Measurements from ENCODE around the gene ZBTB45. TPM values are rescaled to one million over a fixed set of nuclear protein-coding genes. Genes with fewer than 3 reads are reported as not detected.

ZBTB45 gene
- total and polyA plus RNA-seq, 2 donors = 2.8 to 7.2 TPM

GRCh38 chr19:58555920-58556621, 36.5 kb upstream of the ZBTB45 start:
- WGBS = 97% methylated on average over 16 of the region's 16 CpGs
- peak overlapping the region in 1 of 2 donors; percentile 99 for H3K27ac ChIP-seq (ENCODE audit: low read depth in 1 of 2, low read length in 1 of 2)
- DNase-seq (ENCODE audit: low read depth in 6 of 9, low spot score in 9 of 9) = no peak
- H3K4me1 ChIP-seq (ENCODE audit: control insufficient read depth in 2 of 2, insufficient read depth in 2 of 2, low read length in 2 of 2) = peaks cover 32 to 47% of the 10 kb centered on the region in 2 donors
- no peak overlapping the region for H3K4me3 ChIP-seq (ENCODE audit: low read length in 2 of 2)
- H3K27me3 ChIP-seq (ENCODE audit: control insufficient read depth in 2 of 2, insufficient read depth in 1 of 2, low read length in 1 of 2) = peaks cover 0 to 6% of the 10 kb centered on the region in 2 donors
- no peaks in the 10 kb centered on the region for H3K9me3 ChIP-seq (ENCODE audit: control insufficient read depth in 2 of 2, insufficient read depth in 1 of 2, low read length in 1 of 2)
- peaks cover 33 to 43% of the 10 kb centered on the region in 2 donors for H3K36me3 ChIP-seq (ENCODE audit: control insufficient read depth in 2 of 2, insufficient read depth in 2 of 2, low read length in 1 of 2)

- 63% methylated on average over 4 of the region's 4 CpGs for WGBS
- DNase-seq (ENCODE audit: low read depth in 6 of 9, low spot score in 9 of 9) = no peak
- Histone ChIP-seq H3K27me3 (ENCODE audit: control insufficient read depth in 2 of 2, insufficient read depth in 1 of 2, low read length in 1 of 2) (peaks cover 0 to 2% of the 10 kb centered on the region in 2 donors), H3K4me1 (ENCODE audit: control insufficient read depth in 2 of 2, insufficient read depth in 2 of 2, low read length in 2 of 2) (peaks cover 32 to 47% of the 10 kb centered on the region in 2 donors), H3K4me3 (ENCODE audit: low read length in 2 of 2) (peak overlapping the region; percentile 90 to 98), H3K36me3 (ENCODE audit: control insufficient read depth in 2 of 2, insufficient read depth in 2 of 2, low read length in 1 of 2) (peaks cover 40 to 50% of the 10 kb centered on the region in 2 donors), H3K9me3 (ENCODE audit: control insufficient read depth in 2 of 2, insufficient read depth in 1 of 2, low read length in 1 of 2) (no peaks in the 10 kb centered on the region), H3K27ac (ENCODE audit: low read depth in 1 of 2, low read length in 1 of 2) (peak overlapping the region; percentile 99)
Measured at GRCh38 chr19:58555369-58555885, 35.8 kb upstream of the ZBTB45 start.

- peak; percentile 82 to 97 (median 94) for DNase-seq (ENCODE audit: low read depth in 6 of 9, low spot score in 9 of 9)
- Histone ChIP-seq H3K27ac (ENCODE audit: low read depth in 1 of 2, low read length in 1 of 2) (peak within 1 kb of the TSS; percentile 99), H3K27me3 (ENCODE audit: control insufficient read depth in 2 of 2, insufficient read depth in 1 of 2, low read length in 1 of 2) (no peaks in the 10 kb centered on the region), H3K36me3 (ENCODE audit: control insufficient read depth in 2 of 2, insufficient read depth in 2 of 2, low read length in 1 of 2) (peaks cover 47 to 57% of the 10 kb centered on the region in 2 donors), H3K4me3 (ENCODE audit: low read length in 2 of 2) (peak within 1 kb of the TSS; percentile 90 to 98), H3K9me3 (ENCODE audit: control insufficient read depth in 2 of 2, insufficient read depth in 1 of 2, low read length in 1 of 2) (no peaks in the 10 kb centered on the region), H3K4me1 (ENCODE audit: control insufficient read depth in 2 of 2, insufficient read depth in 2 of 2, low read length in 2 of 2) (peaks cover 27 to 43% of the 10 kb centered on the region in 2 donors)
- WGBS = 1% methylated on average over 69 of the region's 69 CpGs
Measured at GRCh38 chr19:58554494-58555368, 35.1 kb upstream of the ZBTB45 start, which contains the start of gene CHMP2A. TSS of gene CHMP2A (minus strand) at chr19:58555105. CDS start at chr19:58554212, 893 bp downstream.

- Histone ChIP-seq H3K4me1 (ENCODE audit: control insufficient read depth in 2 of 2, insufficient read depth in 2 of 2, low read length in 2 of 2) (peaks cover 25 to 38% of the 10 kb centered on the region in 2 donors), H3K27me3 (ENCODE audit: control insufficient read depth in 2 of 2, insufficient read depth in 1 of 2, low read length in 1 of 2) (no peaks in the 10 kb centered on the region), H3K36me3 (ENCODE audit: control insufficient read depth in 2 of 2, insufficient read depth in 2 of 2, low read length in 1 of 2) (peaks cover 55 to 64% of the 10 kb centered on the region in 2 donors), H3K4me3 (ENCODE audit: low read length in 2 of 2) (peak overlapping the region; percentile 90 to 98), H3K9me3 (ENCODE audit: control insufficient read depth in 2 of 2, insufficient read depth in 1 of 2, low read length in 1 of 2) (no peaks in the 10 kb centered on the region), H3K27ac (ENCODE audit: low read depth in 1 of 2, low read length in 1 of 2) (peak overlapping the region; percentile 98 to 99)
- DNase-seq (ENCODE audit: low read depth in 6 of 9, low spot score in 9 of 9) = no peak
- 62% methylated on average over 18 of the region's 18 CpGs for WGBS
Measured at GRCh38 chr19:58553799-58554493, 34.3 kb upstream of the ZBTB45 start.

- Histone ChIP-seq H3K4me1 (ENCODE audit: control insufficient read depth in 2 of 2, insufficient read depth in 2 of 2, low read length in 2 of 2) (peaks cover 24 to 34% of the 10 kb centered on the region in 2 donors), H3K27me3 (ENCODE audit: control insufficient read depth in 2 of 2, insufficient read depth in 1 of 2, low read length in 1 of 2) (no peaks in the 10 kb centered on the region), H3K9me3 (ENCODE audit: control insufficient read depth in 2 of 2, insufficient read depth in 1 of 2, low read length in 1 of 2) (no peaks in the 10 kb centered on the region), H3K4me3 (ENCODE audit: low read length in 2 of 2) (no peak overlapping the region), H3K27ac (ENCODE audit: low read depth in 1 of 2, low read length in 1 of 2) (no peak overlapping the region), H3K36me3 (ENCODE audit: control insufficient read depth in 2 of 2, insufficient read depth in 2 of 2, low read length in 1 of 2) (peaks cover 67 to 77% of the 10 kb centered on the region in 2 donors)
- WGBS = 97% methylated on average over 2 of the region's 2 CpGs
- DNase-seq (ENCODE audit: low read depth in 6 of 9, low spot score in 9 of 9) = no peak
Measured at GRCh38 chr19:58552655-58553054, 33.0 kb upstream of the ZBTB45 start.

GRCh38 chr19:58551577-58552471, 32.2 kb upstream of the ZBTB45 start:
- Histone ChIP-seq H3K27ac (ENCODE audit: low read depth in 1 of 2, low read length in 1 of 2) (no peak overlapping the region), H3K27me3 (ENCODE audit: control insufficient read depth in 2 of 2, insufficient read depth in 1 of 2, low read length in 1 of 2) (no peaks in the 10 kb centered on the region), H3K4me1 (ENCODE audit: control insufficient read depth in 2 of 2, insufficient read depth in 2 of 2, low read length in 2 of 2) (peaks cover 16 to 28% of the 10 kb centered on the region in 2 donors), H3K9me3 (ENCODE audit: control insufficient read depth in 2 of 2, insufficient read depth in 1 of 2, low read length in 1 of 2) (no peaks in the 10 kb centered on the region), H3K36me3 (ENCODE audit: control insufficient read depth in 2 of 2, insufficient read depth in 2 of 2, low read length in 1 of 2) (peaks cover 71 to 83% of the 10 kb centered on the region in 2 donors), H3K4me3 (ENCODE audit: low read length in 2 of 2) (no peak overlapping the region)
- WGBS = 98% methylated on average over 18 of the region's 18 CpGs
- DNase-seq (ENCODE audit: low read depth in 6 of 9, low spot score in 9 of 9) = no peak

GRCh38 chr19:58551123-58551497, 31.5 kb upstream of the ZBTB45 start:
- H3K4me1 ChIP-seq (ENCODE audit: control insufficient read depth in 2 of 2, insufficient read depth in 2 of 2, low read length in 2 of 2) = peaks cover 20 to 31% of the 10 kb centered on the region in 2 donors
- no peaks in the 10 kb centered on the region for H3K9me3 ChIP-seq (ENCODE audit: control insufficient read depth in 2 of 2, insufficient read depth in 1 of 2, low read length in 1 of 2)
- H3K27ac ChIP-seq (ENCODE audit: low read depth in 1 of 2, low read length in 1 of 2) = no peak overlapping the region
- no peak for DNase-seq (ENCODE audit: low read depth in 6 of 9, low spot score in 9 of 9)
- H3K27me3 ChIP-seq (ENCODE audit: control insufficient read depth in 2 of 2, insufficient read depth in 1 of 2, low read length in 1 of 2) = no peaks in the 10 kb centered on the region
- H3K36me3 ChIP-seq (ENCODE audit: control insufficient read depth in 2 of 2, insufficient read depth in 2 of 2, low read length in 1 of 2) = peaks cover 66 to 83% of the 10 kb centered on the region in 2 donors
- H3K4me3 ChIP-seq (ENCODE audit: low read length in 2 of 2) = no peak overlapping the region
- WGBS = 88% methylated on average over 1 of the region's 1 CpG

Data from thymus (tissue), 11 donors.